Measurements from ENCODE around the gene SHROOM3. TPM values are rescaled to one million over a fixed set of nuclear protein-coding genes. Genes with fewer than 3 reads are reported as not detected.

The SHROOM3 gene
- total and polyA plus RNA-seq, 7 donors: 5.1 to 71.0 (median 28.2) TPM

GRCh38 chr4:76459291-76459723 is 24.3 kb downstream of the SHROOM3 start:
- Histone ChIP-seq H3K4me3 (peak overlapping the region in 2 of 4 donors; percentile 17 to 22), H3K4me1 (peaks cover 0 to 17% (median 6%) of the 10 kb centered on the region in 4 donors), H3K27me3 (no peaks in the 10 kb centered on the region), H3K27ac (peak overlapping the region; percentile 27 to 79 (median 72)), H3K9me3 (peaks cover 0 to 5% (median 0%) of the 10 kb centered on the region in 4 donors), H3K36me3 (no peaks in the 10 kb centered on the region)
- no peak for DNase-seq
- 84 to 93% methylated on average over 11 of the region's 11 CpGs for WGBS, 2 donors
- intact Hi-C loops (cut with DNase I): no loop called here
- TF ChIP-seq, protein P1, sequence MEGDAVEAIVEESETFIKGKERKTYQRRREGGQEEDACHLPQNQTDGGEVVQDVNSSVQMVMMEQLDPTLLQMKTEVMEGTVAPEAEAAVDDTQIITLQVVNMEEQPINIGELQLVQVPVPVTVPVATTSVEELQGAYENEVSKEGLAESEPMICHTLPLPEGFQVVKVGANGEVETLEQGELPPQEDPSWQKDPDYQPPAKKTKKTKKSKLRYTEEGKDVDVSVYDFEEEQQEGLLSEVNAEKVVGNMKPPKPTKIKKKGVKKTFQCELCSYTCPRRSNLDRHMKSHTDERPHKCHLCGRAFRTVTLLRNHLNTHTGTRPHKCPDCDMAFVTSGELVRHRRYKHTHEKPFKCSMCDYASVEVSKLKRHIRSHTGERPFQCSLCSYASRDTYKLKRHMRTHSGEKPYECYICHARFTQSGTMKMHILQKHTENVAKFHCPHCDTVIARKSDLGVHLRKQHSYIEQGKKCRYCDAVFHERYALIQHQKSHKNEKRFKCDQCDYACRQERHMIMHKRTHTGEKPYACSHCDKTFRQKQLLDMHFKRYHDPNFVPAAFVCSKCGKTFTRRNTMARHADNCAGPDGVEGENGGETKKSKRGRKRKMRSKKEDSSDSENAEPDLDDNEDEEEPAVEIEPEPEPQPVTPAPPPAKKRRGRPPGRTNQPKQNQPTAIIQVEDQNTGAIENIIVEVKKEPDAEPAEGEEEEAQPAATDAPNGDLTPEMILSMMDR (IDR thresholded peaks at IDR 0.05): no peak
- no peak for TF ChIP-seq EP300 (IDR thresholded peaks at IDR 0.05)
- TF ChIP-seq POLR2AphosphoS5 (IDR thresholded peaks at IDR 0.05): peak in 1 of 4 donors; percentile 11

DNA sequence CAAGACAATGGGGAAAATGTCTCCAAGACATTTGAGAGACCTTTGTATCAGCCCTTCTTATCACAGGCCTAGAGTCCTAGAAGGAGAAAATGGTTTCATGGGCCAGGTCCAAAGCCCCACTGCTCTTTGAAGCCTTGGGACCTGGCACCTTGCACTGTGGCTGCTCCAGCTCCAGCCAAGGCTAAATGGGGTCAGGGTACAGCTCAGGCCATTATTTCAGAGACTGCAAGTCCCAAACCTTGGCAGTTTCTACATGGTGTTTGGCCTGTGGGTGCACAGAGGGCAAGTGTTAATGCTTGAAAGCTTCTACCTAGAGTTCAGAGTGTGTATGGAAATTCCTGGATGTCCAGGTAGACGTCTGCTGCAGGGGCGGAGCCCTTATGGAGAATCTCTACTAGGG is 28.5 kb downstream of the SHROOM3 start:
- H3K27me3 ChIP-seq: no peaks in the 10 kb centered on the region

GRCh38 chr4:76470064-76470463 is 35.0 kb downstream of the SHROOM3 start:
- intact Hi-C loops (cut with DNase I): no loop called here
- H3K27me3 ChIP-seq: no peaks in the 10 kb centered on the region
- DNase-seq: no peak
- no peaks in the 10 kb centered on the region for H3K4me1 ChIP-seq
- no peaks in the 10 kb centered on the region for H3K36me3 ChIP-seq
- TF ChIP-seq POLR2AphosphoS5 (IDR thresholded peaks at IDR 0.05) (no peak), POLR2A (IDR thresholded peaks at IDR 0.05) (no peak), EP300 (IDR thresholded peaks at IDR 0.05) (no peak)
- TF ChIP-seq, protein P1 (IDR thresholded peaks at IDR 0.05): no peak
- H3K9me3 ChIP-seq: no peaks in the 10 kb centered on the region
- H3K4me3 ChIP-seq: no peak overlapping the region
- no peak overlapping the region for H3K27ac ChIP-seq

More for the DNA sequence above, 28.5 kb downstream of the SHROOM3 start:
- H3K4me3 ChIP-seq: no peak overlapping the region
- peaks cover 0 to 14% (median 5%) of the 10 kb centered on the region in 4 donors for H3K4me1 ChIP-seq
- WGBS, 2 donors: 95 to 98% methylated on average over 2 of the region's 2 CpGs
- intact Hi-C loops (cut with DNase I): no loop called here
- no peaks in the 10 kb centered on the region for H3K36me3 ChIP-seq
- H3K27ac ChIP-seq: no peak overlapping the region
- no peak for TF ChIP-seq POLR2AphosphoS5 (IDR thresholded peaks at IDR 0.05)
- no peak for TF ChIP-seq POLR2A (IDR thresholded peaks at IDR 0.05)
- DNase-seq: no peak
- peaks cover 0 to 5% (median 0%) of the 10 kb centered on the region in 4 donors for H3K9me3 ChIP-seq

GRCh38 chr4:76470532-76470931 is 35.5 kb downstream of the SHROOM3 start:
- no peaks in the 10 kb centered on the region for H3K36me3 ChIP-seq
- WGBS, 2 donors: 94% methylated on average over 1 of the region's 1 CpG
- intact Hi-C loops (cut with DNase I): no loop called here
- DNase-seq: no peak
- no peak overlapping the region for H3K4me3 ChIP-seq
- H3K27ac ChIP-seq: no peak overlapping the region
- no peak for TF ChIP-seq POLR2A (IDR thresholded peaks at IDR 0.05)
- TF ChIP-seq POLR2AphosphoS5 (IDR thresholded peaks at IDR 0.05): no peak
- TF ChIP-seq EP300 (IDR thresholded peaks at IDR 0.05): no peak
- TF ChIP-seq, protein P1 (IDR thresholded peaks at IDR 0.05): no peak
- no peaks in the 10 kb centered on the region for H3K9me3 ChIP-seq
- H3K27me3 ChIP-seq: no peaks in the 10 kb centered on the region
- H3K4me1 ChIP-seq: no peaks in the 10 kb centered on the region

- Histone ChIP-seq H3K9me3 (peaks cover 0 to 2% (median 0%) of the 10 kb centered on the region in 4 donors), H3K4me3 (no peak overlapping the region), H3K4me1 (no peaks in the 10 kb centered on the region), H3K36me3 (no peaks in the 10 kb centered on the region), H3K27ac (no peak overlapping the region), H3K27me3 (no peaks in the 10 kb centered on the region)
- TF ChIP-seq POLR2A (IDR thresholded peaks at IDR 0.05): no peak
- no peak for TF ChIP-seq EP300 (IDR thresholded peaks at IDR 0.05)
- TF ChIP-seq POLR2AphosphoS5 (IDR thresholded peaks at IDR 0.05): no peak
- 90 to 91% methylated on average over 1 of the region's 1 CpG for WGBS, 2 donors
- no peak for DNase-seq
- intact Hi-C loops (cut with DNase I): no loop called here
These were observed 41.5 kb downstream of the SHROOM3 start for GRCh38 chr4:76476571-76476970.

DNA sequence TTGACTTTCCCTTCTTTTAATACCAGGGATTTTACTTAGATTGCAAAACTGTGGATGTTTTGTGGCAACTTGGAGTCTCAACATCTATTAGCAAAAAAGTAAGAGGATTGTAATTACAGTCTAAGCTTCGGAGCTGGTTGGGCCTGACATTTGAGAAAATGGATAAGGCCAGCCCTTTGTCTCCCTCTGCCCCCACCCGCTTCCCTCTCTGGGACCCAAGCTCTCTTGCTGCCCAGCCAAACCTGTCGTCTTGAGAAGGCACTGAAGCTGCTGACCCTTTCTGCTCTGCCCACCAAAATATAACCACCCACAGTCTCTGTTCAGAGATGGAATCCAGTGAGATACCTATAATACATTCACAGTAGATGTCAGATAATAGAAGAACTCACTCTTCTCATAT is 49.6 kb downstream of the SHROOM3 start:
- 86 to 94% methylated on average over 3 of the region's 3 CpGs for WGBS, 2 donors
- Histone ChIP-seq H3K9me3 (peaks cover 0 to 2% (median 0%) of the 10 kb centered on the region in 4 donors), H3K27me3 (no peaks in the 10 kb centered on the region), H3K27ac (no peak overlapping the region), H3K36me3 (no peaks in the 10 kb centered on the region), H3K4me3 (no peak overlapping the region), H3K4me1 (peaks cover 0 to 18% (median 10%) of the 10 kb centered on the region in 4 donors)
- DNase-seq: no peak
- TF ChIP-seq POLR2AphosphoS5 (IDR thresholded peaks at IDR 0.05) (no peak), EP300 (IDR thresholded peaks at IDR 0.05) (no peak), POLR2A (IDR thresholded peaks at IDR 0.05) (no peak)
- TF ChIP-seq, protein P1 (IDR thresholded peaks at IDR 0.05): no peak
- intact Hi-C loops (cut with DNase I): no loop called here
